GM23248 (cell line): ENCODE data around the gene EFHC1.

Experiments used
- EZH2 ChIP-seq: fragments of 200-600 bp; sonication (generic); IDR thresholded peaks from 2 replicates; pipeline ENCODE4 v1.6.1; 2018; ENCODE audit warnings: antibody characterized with exemption, mild to moderate bottlenecking; ENCODE audit not compliant: insufficient read depth, poor library complexity, severe bottlenecking
- EZH2phosphoT487 ChIP-seq: fragments of 200-600 bp; sonication (generic); IDR thresholded peaks from 2 replicates; pipeline ENCODE4 v1.6.1; 2018; ENCODE audit warnings: antibody characterized with exemption, moderate library complexity, mild to moderate bottlenecking, low read depth; ENCODE audit not compliant: insufficient read depth

DNA sequence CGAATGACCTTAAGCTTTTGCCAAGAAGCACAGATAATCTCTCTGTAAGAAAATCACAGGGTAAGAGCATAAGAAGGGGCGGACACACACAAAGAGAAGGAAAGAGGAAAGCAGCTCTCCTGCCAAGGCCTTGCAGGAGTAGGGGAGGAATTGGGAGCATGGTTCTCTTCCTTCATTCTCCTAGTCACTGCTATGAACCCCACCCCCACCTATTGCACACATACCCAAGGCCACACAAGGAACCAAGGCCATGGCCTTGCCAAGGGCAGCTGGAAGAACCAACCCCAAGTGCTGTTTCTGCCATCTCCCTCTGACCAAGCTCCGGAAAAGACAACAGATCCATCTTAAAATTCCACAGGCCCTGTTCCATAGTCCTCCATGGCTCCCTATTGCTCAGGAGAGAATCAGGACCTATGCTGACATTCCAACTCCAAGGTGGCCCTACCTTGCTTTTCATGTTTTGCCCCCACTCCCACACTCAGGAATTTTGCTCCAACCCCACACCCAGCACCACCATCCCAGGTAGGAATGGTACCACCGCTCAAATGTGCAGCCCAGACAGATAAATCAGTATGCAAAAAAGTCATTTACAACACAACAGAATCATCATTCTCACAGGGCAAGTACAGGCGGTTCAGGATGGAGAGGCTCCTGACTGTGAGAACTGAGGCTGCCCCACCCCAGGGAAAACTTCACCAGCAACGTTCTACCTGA lies 125.4 kb downstream of the EFHC1 start:
- TF ChIP-seq EZH2phosphoT487 (no peak), EZH2 (no peak)
